Hematopoietic multipotent progenitor cell treated with erythropoietin and hydrocortisone succinate and interleukin-3 and kit ligand, for 15 days (in vitro differentiated cells): ENCODE data around the gene ZNF549.
"Not testable (repeated sequence)": the region's sequence is repeated elsewhere in the genome, so short reads cannot be mapped to it uniquely, and the experiment has no call there.

Experiments
- DNase-seq: peaks from one replicate; pipeline ENCODE4 v3.0.0-alpha.2; 2015; ENCODE audit warnings: low spot score

Gene ZNF549

DNA sequence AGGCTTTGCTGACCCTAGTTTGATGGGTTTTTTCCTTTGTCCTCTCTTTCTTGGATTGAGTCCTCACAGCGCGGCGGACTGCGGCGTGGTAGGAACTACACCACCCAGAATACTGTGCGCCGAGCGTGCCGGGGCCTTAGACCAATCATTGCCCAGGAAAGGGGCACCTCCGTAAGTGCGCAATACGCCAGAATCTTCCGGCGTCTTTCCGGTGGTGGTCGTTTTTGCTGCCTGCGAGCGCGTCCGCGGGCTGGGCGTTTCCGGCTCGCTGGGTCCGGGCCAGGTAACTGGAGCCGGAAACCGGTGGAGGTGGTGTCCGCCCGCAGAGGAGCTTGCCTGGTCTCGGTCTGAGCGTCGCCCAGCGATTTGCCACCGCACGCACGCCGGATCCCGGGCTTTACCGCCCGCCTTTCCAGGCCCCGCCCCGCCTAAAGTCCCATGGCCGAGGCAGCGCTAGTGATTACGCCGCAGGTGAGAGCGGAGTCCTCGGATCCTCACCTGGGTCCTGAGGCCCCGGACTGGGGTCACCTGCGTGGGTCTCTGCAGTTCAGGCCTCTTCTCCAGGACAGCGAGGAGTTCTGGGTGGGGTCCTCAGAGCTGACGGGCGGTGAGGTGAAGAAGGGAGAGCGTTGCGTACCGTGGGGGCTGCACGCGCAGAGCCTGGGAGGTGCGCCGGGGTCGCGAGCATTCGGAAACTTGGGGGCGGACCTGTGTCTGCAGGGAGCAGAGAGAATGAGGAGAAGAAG is at the start of gene ZNF549:
Gene ZNF549, plus strand, starts transcription at position 221 of the 746 bp plus-strand sequence. Its CDS starts 218 bp downstream, at position 439.
- peak; percentile 70 for DNase-seq

- DNase-seq: peak; percentile 87
Observed at GRCh38 chr19:57487477-57488298, 39.5 kb upstream of the ZNF549 start, which contains the start of gene ZNF419. Gene ZNF419, plus strand, starts transcription at chr19:57487750. Its CDS starts 201 bp downstream, at chr19:57487951.

GRCh38 chr19:57488299-57488644 is 38.9 kb upstream of the ZNF549 start:
- not testable (repeated sequence) for DNase-seq

GRCh38 chr19:57499332-57499679 is 27.9 kb upstream of the ZNF549 start:
- DNase-seq: not testable (repeated sequence)

DNA sequence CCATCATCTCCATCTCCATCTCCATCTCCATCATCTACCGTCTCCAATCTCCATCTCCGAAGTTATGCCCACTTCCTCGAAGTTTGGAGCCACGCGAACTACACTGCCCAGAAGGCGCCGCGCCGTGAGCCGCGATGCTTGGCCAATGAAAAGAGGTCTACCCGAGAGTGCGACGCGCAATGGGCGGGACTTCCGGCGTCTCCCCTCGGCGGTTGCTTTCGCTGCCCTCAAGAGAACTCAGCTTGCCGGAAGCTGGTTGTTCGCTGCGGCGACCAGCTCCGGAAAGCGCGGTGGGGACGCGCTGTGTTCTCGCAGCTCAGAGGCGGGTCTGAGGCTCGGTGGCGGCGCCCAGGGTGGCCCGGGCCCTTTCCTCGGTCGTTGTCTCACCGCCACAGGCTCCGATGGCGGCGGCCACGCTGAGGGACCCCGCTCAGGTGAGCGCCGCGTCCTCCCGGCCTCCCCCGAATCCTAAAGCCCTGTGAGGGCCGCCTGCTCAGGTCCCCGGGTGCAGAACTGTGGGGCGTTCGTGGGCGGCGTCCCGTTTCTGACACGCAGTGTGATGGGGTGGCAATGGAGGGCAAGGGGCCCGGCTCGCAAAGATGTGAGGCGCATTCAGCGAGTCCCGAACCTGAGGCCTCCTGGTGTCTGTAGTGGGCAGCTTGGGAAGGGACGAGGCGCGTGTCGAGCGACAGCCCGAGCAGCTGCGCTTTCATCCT is 27.3 kb upstream of the ZNF549 start, which contains the start of gene ZNF773:
Gene ZNF773, plus strand, starts transcription at position 259 of the 716 bp plus-strand sequence. Its CDS starts 143 bp downstream, at position 402.
- peak; percentile 91 for DNase-seq

- not testable (repeated sequence) for DNase-seq
Observed at GRCh38 chr19:57500400-57500799, 26.8 kb upstream of the ZNF549 start.

GRCh38 chr19:57506163-57506562 is 21.0 kb upstream of the ZNF549 start:
- no peak for DNase-seq

- no peak for DNase-seq
Observed at GRCh38 chr19:57511484-57511883, 15.7 kb upstream of the ZNF549 start.

DNA sequence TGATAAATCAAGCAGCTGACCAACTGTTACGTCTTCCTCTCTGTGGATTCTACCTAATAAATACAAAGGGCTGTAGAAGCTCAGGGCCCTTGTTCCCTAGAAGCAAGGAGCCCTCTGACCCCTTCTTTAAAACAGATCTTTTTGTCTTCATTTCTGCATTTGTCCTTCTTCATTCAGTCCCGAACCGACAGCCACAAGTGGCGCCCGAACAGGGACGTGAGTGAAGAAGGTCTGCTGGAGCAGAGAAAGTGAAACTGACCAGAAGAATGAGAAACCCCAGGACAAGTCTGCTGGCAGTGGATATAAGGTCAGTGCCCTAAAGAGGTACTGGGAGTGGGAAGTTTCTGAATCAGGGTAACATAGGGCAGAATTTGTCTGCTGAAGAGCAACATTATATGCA is 14.3 kb upstream of the ZNF549 start:
- DNase-seq: no peak

GRCh38 chr19:57515255-57515654 is 11.9 kb upstream of the ZNF549 start:
- no peak for DNase-seq

GRCh38 chr19:57518021-57518420 is 9.1 kb upstream of the ZNF549 start:
- not testable (repeated sequence) for DNase-seq

- DNase-seq: no peak
Observed at GRCh38 chr19:57537953-57538547, 10.9 kb downstream of the ZNF549 start.

DNA sequence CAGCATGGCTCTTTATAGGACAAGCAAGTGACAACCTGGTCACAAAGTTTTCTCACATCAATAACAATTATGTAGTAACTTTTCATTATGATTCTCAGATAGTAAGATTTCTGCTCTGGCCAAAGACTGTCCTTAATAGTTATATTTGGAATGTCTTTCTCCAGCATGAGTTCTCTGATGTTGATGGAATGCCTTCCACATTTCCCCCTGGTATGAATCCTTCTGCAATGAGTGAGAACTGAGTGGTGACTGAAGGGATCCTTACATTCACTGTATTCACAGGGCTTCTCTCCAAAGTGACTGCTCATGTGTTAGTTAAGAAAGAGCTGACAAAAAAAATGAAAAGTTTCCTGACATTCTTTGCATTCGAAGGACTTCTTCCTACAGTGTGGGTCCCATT is 19.4 kb downstream of the ZNF549 start:
- no peak for DNase-seq

GRCh38 chr19:57552432-57552831 is 25.3 kb downstream of the ZNF549 start:
- DNase-seq: no peak

DNA sequence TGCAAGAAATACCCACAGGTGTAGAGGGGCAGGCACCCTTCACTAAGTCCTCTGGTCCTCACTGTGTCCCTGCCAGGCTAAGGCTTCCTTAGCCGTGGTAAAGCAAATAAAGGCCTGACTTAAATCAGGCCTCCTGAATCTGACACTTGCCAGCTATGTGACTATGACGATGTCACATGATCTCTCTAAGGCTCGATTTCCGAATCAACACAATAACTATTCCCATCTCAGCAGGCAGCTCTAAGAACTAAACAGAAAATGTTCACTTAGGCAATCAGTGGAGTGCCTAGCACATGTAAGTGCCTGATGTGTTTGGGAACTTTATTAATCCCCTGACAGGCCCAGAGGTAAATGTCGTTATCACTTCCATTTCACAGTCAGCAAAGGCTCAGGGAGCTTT is 30.5 kb downstream of the ZNF549 start:
- DNase-seq: no peak

GRCh38 chr19:57558525-57558924 is 31.4 kb downstream of the ZNF549 start:
- no peak for DNase-seq

GRCh38 chr19:57559008-57559403 is 31.9 kb downstream of the ZNF549 start:
- no peak for DNase-seq

- DNase-seq: peak; percentile 83
Observed at GRCh38 chr19:57559404-57560025, 32.4 kb downstream of the ZNF549 start, which contains the start of gene ZNF550. Gene ZNF550, minus strand, starts transcription at chr19:57559863. Its CDS starts 181 bp downstream, at chr19:57559682.

DNA sequence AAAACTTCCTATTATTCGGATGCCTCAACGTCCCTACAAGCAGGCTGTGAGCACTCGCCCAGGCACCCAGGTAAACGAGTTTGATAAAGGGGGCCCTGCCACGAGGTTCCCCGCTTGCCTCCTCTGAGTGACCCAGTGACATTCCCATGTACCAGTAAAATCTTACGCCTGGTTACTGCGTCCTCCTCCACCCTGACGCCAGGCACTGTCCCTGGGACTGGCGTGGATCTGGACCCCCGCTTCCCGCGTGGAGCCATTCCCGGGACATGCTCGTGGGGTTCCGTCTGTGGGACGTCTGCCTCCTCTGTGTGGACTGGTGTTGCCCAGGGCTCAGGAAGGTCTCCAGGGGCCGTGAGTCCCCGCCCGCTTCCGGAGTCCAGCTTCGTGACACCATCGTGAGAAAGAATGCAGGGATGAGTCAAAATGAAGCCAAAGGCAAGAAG is 32.9 kb downstream of the ZNF549 start:
- no peak for DNase-seq

DNA sequence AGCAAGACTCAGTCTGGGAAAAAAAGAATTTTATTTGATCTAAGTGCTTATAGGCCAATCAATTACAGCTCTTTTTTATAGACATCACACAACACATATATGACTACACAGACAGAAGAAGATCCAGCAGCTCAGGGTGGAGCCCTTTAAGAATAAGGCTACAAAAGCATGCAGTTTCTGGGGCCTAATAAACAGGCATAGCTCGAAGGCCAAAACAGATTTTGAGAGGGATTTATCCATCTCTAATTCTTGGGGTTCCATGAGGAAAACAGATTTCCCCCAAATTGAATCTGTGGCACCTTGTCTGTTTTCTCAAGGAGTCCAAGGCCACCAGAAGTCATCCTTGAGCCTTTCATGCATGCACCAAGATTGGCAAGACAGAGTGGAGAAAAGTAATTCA is 36.4 kb downstream of the ZNF549 start:
- no peak for DNase-seq
